Posterior cingulate gyrus (tissue), 11 donors: ENCODE results near the gene NOS3.
A peak's percentile ranks its signal among the peaks of the same experiment; 100 is the strongest.

Experiments
- DNase-seq, 10 donors: peaks; one replicate each; pipeline versions ENCODE4 v3.0.0 to v3.0.0-alpha.2; 2020 to 2021; ENCODE audit warnings: mixed read lengths in 3 of 10
- intact Hi-C: fragments of 100-400 bp; cut with DNase I; formaldehyde crosslinking; loops from one replicate; pipeline ENCODE4 v1.15.1; 2023

NOS3 gene

GRCh38 chr7:150990416-150991186 is at the start of gene NOS3:
TSS of gene NOS3 (plus strand) at chr7:150991017. CDS start at chr7:150993804, 2,787 bp downstream.
- intact Hi-C loops, result no loop called here
- DNase-seq, result peak in 1 of 10 donors; percentile 61

DNA sequence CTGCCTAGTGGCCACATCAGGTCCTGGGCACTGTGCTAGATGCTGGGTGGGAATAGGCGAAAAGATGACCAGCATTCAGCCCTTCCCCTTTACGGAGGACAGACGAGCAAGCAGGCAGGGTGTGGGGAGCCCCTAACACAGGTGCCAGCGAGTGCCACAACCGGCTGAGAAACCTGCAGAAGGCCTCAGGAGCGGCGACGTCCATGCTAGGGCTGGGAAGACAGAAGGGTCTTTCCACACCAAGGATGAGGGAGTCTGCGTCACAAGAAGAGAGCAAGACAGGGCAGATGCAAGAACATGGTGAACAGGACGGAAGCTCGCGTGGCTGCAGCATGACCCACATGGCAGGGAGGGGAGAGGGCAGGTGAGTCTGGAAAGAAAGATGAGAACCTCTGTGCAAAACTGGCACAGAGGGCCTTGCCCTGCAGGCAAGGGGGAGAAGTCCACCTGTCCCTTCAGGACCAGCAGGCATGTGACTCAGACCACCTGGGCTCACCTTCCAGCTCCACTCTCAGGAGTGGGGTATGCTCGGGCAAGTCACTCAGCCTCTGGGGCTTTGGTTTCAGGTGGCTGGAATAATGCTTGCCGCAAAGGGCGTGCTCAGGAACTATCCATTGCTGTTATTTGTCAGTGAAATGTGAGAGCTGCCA is 49.3 kb upstream of the NOS3 start:
- peak in 4 of 10 donors; percentile 0 to 61 (median 50) for DNase-seq

GRCh38 chr7:150942001-150942590 is 48.7 kb upstream of the NOS3 start:
- peak in 2 of 10 donors; percentile 64 to 84 for DNase-seq
- intact Hi-C loops, result no loop called here

More for the DNA sequence above, 49.3 kb upstream of the NOS3 start:
- intact Hi-C loops, result no loop called here

GRCh38 chr7:150942591-150943452 is 48.0 kb upstream of the NOS3 start:
- DNase-seq, result peak in 4 of 10 donors; percentile 0 to 75 (median 52)
- intact Hi-C loops, result no loop called here

- intact Hi-C loops, result no loop called here
These were observed 47.4 kb upstream of the NOS3 start for GRCh38 chr7:150943453-150943814.

GRCh38 chr7:150944066-150945042 is 46.5 kb upstream of the NOS3 start:
- peak in 5 of 10 donors; percentile 1 to 68 (median 54) for DNase-seq
- intact Hi-C loops, result no loop called here

More at GRCh38 chr7:150943453-150943814, 47.4 kb upstream of the NOS3 start:
- peak in 2 of 10 donors; percentile 9 to 60 for DNase-seq

GRCh38 chr7:150945171-150945852 is 45.5 kb upstream of the NOS3 start:
- DNase-seq, result peak in 4 of 10 donors; percentile 13 to 79 (median 40)
- intact Hi-C loops, result no loop called here

DNA sequence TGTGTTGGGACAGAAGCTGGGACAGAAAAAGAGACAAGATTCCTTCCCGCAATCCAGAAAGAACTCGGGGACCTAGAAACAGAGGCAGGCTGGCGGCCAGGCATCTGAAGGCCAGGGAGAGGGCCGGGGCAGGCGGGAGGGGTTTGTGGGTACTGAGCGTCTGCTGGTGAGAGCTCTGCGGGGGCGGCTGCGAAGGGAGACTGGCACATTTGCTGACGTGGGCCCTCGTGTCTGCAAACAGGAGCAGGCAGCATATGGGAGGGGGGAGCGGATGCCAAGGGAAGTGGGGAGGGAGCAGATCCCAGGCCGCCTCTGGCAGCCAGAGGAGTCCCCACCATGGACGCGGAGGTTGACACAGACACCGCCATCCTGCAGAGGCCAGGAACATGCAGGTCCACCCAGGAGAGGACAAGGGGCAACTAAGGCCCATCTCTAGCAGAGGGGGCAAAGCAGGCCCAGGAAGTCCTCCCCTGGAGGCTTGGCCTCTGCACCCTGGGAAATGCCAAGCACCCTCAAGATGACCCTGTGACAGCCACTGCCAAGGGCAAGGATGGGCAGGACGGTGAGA is 44.9 kb upstream of the NOS3 start:
- peak; percentile 48 to 98 (median 80) for DNase-seq
- intact Hi-C loops, result no loop called here

GRCh38 chr7:150946421-150947240 is 44.2 kb upstream of the NOS3 start:
- peak in 5 of 10 donors; percentile 13 to 85 (median 68) for DNase-seq
- intact Hi-C loops, result no loop called here

DNA sequence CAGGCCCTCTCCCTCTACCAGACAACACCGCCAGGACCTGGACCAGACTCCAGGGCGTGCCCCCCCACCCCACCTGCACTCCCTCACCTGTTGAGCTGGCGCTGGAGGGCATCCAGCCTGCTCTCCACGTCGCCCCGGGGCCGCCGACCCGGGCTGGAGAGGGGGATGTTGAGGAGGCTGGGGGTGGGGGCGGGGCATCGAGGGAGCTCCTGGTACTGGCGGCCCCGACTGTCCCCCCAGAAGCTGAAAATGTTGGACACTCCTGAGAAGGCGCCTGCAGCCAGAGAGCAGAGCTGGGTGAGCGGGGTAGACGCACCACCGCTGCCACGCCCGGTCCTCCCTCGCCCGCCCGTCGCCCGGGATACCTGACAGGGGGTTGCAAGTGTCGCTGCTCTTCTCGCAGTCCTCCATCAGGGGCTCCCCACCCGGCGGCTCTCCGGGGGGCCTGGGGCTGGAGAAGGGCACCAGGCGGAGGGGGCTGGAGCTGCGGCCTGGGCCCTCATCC is 43.5 kb upstream of the NOS3 start:
- intact Hi-C loops, result no loop called here
- DNase-seq, result peak in 5 of 10 donors; percentile 9 to 67 (median 39)

DNA sequence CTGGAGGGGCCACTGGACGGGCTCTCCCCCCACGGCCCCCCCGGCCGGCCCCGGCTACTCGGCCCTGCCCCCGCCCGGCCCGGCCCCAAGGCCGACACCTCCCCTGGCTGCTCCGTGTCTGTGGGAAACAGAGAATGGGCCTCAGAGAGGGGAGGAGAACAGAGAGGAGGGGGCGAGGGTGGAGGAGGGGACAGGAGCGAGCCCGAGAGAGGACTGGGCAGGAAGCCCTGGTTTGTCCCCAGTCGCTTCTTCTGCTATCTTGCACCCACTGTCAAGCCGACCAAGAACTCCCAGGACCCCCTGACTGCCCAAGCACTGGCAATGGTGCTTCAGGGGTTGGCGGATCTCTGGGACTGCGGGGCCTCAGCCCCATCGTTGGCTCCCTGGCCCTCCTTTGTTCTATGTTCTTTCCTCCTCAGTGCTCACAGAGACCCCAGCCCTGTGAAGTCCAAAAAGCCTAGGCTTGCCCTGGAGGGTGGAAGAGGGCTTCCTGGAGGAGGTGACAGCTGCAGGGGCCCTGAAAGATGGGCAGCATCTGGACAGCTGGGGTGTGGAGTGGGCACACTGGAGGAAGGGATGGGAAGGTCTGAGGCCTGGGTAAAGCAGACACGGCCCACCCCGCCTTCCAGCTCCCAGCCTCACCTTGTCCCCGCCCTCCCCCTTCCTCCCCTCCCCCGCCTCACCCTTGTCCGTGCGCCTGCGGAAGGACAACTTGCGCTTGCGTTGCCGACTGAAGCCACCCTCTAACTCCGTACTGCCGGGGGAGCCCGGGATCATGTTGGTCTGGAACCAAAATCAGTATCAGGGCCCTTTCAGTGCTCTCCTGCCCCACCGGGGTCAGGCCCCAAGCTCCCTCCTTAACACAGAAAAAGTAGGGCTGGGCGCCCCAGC is 42.8 kb upstream of the NOS3 start:
- intact Hi-C loops, result no loop called here
- DNase-seq, result peak in 6 of 10 donors; percentile 4 to 72 (median 25)

DNA sequence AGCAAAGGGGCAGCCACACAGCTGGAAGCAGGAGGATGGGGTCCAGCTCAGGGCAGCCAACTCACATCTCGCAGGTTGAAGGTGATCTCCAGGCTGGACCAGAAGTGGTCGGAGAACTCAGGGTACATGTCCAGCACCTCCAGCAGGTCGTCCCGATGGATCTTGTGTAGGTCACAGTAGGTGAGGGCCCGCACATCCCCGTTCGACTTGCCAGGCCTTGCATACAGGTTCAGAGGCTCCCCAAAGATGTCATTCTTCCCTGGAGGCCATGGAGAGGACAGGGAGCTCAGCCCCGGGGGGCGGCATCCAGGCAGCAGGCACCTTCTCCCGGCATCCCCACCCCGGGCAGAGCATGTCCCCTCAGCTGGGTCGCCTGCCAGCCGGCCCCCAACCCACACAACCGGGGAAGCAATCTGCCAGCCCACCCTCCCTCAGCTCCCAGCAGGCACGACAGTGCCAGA is 42.0 kb upstream of the NOS3 start:
- DNase-seq, result peak in 5 of 10 donors; percentile 6 to 75 (median 40)
- intact Hi-C loops, result no loop called here

GRCh38 chr7:150949564-150949963 is 41.3 kb upstream of the NOS3 start:
- intact Hi-C loops, result no loop called here

GRCh38 chr7:150949971-150950491 is 40.8 kb upstream of the NOS3 start:
- DNase-seq, result peak in 7 of 10 donors; percentile 1 to 57 (median 8)
- intact Hi-C loops, result loop anchor here (10.0 kb wide), 1 partner anchor 45 kb away; no protein-coding TSS in a partner anchor

More at GRCh38 chr7:150949564-150949963, 41.3 kb upstream of the NOS3 start:
- DNase-seq, result peak in 7 of 10 donors; percentile 3 to 41 (median 12)

DNA sequence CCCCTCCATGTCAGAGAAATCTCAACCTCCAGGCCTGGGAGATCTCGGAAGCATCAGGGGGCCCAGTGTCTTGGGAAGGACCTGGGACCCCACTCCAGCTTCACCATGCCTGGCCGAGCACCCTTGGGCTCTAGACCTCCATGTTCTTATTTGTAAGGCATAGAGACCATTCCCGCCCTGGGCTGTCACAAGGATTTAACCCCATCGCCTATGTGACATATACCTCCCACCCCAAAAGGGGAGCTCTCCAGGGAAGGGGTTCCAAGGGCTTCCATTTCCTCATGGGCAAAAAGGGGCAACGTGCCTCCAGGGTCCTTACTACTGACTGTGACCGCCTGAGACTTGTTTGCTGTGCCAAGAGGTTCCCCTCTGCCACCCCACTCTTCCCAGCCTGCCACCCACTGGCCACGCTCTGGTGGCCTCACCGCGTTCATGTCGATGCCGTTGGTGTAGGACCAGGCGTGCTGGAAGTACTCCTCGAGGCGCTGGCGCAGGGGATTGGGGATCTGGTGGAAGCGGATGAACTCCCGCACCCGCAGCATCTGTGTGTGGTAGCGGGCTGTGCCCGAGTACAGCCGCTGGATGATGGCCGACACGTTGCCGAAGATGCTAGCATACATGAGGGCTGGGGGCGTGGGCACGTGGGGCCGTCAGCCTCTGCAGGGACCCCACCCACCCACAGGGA is 40.2 kb upstream of the NOS3 start:
- intact Hi-C loops, result loop anchor here (10.0 kb wide), 1 partner anchor 46 kb away; no protein-coding TSS in a partner anchor
- peak in 4 of 10 donors; percentile 19 to 66 (median 53) for DNase-seq
